ENCODE results near the gene ZC3H12C.

- TF ChIP-seq CTCF (conservative IDR thresholded peaks at IDR 0.05; ENCODE audit: low read length) (no peak), EZH2phosphoT487 (IDR thresholded peaks at IDR 0.05; ENCODE audit: borderline replicate concordance, low read depth, low read length) (no peak)
These were observed 15.3 kb upstream of the ZC3H12C start for GRCh38 chr11:110077831-110078325.
